GM19324 (cell line): ENCODE data around the gene SECISBP2.

Experiments
- ATAC-seq: cut with Tn5 transposase; IDR thresholded peaks from one replicate; pipeline ENCODE4 v1.9.1; 2021; ENCODE audit warnings: mild to moderate bottlenecking, moderate library complexity; ENCODE audit not compliant: unreplicated experiment, low FRiP score

SECISBP2 gene

DNA sequence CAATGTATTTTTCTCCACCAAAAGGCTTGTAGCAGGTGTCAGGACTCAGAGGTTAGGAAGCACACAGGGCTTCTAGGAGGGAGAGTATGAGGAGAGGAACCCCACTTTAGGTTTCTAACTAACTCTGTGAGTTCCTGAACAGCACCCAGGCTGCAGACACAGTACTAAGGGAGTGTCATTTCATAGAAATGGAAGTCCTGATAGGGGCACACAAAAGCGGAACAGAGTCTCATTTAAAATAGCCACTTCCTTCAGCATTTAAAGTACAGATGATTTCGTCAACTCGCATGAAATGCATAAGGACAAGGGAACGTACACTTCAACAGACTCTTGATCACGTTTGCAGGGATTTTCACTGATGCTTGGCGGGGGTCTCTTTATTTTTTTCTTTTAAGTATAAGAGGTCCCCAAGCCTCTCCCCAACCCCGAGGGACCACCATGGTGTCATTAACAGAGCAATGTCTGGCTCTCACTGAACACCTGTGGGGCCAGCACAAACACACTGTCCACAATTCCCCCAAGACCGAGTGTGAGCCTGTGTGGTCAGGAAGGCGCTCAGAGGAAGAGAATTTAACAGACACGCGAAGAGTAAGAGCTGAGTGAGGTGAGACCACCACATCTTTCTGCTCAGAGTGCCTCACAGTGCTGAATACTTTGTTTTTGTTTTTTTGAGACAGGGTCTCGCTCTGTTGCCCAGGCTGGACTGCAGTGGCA lies 82.3 kb downstream of the SECISBP2 start:
- ATAC-seq = peak; percentile 55

DNA sequence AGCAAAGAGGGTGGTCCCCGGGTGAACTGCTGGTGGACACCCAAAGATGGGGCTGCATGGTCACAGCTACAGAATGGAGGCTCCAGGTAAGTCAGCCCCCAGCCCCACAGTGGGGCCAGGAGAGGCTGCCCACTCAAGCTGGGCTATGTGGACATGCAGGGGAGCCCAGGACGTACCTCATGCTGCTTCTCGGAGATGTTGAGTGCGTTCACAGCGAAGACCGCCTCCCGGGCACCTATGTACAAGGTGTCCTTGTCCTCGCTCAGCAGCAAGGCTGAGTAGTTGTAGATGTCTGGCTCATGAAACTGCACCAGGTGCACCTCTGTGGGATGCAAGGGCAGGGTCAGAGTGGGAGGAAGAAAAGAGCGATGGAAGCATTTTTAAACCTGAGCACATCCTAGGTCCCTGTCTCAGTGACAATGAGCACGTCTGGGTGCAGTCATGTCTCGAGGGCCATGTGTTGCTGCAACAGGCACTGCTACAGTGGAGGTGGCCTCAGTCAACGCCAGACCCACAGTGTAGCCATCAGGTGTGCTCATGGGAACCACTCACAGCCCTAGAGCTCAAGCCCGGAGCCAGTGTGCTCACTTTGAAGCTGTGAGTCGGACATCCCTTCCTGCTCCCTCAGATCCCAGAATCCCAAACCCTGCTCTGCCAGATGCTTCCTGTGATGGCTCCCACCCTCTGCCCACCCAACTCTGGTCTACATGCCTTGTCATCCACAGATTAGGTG lies 84.6 kb downstream of the SECISBP2 start:
- ATAC-seq = no peak

GRCh38 chr9:89404074-89404473 lies 85.8 kb downstream of the SECISBP2 start:
- ATAC-seq = no peak

DNA sequence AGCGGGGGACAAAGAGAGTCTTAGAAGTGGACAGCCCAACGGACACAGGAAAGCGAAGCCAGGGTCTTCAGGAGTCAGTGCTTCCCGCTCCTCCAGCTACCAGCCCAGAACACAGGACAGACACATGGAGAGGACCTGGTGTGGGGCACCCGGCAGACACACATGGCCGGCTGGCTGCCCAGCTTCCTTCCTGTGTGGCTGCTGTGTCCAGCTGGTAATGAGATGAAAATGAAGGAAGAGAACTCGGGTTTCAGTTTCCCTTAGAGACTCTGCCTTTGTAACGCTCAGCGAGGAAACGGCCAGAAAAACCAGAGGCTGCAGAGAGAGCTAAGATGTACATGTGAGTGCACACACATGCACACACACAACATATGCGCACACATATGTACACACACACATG lies 87.5 kb downstream of the SECISBP2 start:
- peak; percentile 52 for ATAC-seq

GRCh38 chr9:89407070-89407469 lies 88.8 kb downstream of the SECISBP2 start:
- ATAC-seq = no peak

DNA sequence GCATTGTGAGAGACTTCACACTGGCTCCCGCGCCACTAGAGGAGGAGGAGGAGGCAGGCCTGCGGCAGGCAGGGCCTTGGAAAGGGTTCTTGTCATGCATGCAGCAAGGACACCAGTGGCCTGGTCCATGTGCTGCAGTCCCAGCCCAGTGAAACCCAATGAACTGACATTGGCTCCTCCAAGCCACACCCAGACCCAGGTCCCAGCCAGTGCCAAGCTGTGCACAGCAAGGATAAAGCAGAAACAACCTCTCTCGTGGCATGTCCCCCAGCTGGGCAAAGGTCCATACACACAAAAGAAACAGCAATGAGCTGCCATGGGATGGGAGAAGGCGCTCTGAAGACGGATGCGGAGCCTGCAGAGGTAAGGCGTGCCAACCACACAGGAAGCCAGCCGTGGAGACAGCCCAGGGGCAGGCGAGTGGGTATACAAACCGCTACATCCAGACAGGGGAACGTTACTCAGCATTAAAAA lies 90.4 kb downstream of the SECISBP2 start:
- ATAC-seq = no peak
